Measurements from ENCODE around the gene EHD2.

DNA sequence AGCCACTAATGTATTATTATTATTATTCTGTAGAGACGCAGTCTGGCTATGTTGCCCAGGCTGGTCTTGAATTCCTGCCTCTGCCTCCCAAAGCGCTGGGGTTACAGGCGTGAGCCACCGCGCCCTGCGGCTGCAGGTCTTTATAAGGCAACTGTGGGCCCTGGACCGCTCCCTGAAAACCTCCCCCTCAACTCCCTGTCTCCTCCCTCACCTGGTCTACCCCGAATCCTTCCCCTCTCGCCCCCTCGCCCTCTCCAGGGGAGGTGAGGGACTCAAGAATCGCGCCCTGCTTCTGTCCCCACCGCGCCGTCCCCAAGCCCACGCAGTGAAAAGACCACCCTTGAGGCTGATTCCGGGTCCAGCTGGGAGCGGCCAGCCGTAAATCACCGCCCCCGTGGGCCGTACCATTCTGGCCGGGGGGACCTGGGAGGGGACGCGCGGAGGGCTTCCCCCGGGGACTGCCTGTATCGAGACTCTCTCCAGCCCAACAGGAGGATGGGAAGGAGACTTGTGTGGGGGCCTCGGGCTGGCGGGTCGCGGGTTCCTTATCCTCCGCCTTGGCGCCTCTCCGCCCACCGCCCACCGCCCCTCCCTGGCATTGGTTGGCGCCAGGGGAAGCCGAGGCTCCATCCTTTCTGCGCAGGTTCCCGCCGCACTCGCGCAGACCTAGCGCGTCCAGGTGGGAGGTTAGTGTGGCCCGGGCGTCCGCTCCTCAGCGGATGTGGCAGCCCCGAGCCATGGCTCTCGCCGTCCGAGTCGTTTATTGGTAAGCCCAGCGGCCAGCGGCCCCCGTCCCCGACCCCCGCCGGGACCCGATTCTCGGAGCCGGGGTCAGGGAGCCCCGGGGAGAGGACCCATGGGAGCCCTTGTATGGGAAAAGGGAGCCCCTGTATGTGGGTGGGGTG lies 65.1 kb downstream of the EHD2 start, which contains the start of gene SELENOW:
- TF ChIP-seq, protein P1, sequence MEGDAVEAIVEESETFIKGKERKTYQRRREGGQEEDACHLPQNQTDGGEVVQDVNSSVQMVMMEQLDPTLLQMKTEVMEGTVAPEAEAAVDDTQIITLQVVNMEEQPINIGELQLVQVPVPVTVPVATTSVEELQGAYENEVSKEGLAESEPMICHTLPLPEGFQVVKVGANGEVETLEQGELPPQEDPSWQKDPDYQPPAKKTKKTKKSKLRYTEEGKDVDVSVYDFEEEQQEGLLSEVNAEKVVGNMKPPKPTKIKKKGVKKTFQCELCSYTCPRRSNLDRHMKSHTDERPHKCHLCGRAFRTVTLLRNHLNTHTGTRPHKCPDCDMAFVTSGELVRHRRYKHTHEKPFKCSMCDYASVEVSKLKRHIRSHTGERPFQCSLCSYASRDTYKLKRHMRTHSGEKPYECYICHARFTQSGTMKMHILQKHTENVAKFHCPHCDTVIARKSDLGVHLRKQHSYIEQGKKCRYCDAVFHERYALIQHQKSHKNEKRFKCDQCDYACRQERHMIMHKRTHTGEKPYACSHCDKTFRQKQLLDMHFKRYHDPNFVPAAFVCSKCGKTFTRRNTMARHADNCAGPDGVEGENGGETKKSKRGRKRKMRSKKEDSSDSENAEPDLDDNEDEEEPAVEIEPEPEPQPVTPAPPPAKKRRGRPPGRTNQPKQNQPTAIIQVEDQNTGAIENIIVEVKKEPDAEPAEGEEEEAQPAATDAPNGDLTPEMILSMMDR (IDR thresholded peaks at IDR 0.05), result no peak
- TF ChIP-seq POLR2A (IDR thresholded peaks at IDR 0.05), result peak; percentile 96 to 97
- TF ChIP-seq POLR2AphosphoS5 (IDR thresholded peaks at IDR 0.05), result peak; percentile 99
- TF ChIP-seq EP300 (IDR thresholded peaks at IDR 0.05), result no peak

All from gastroesophageal sphincter (tissue), 3 donors.